ENCODE data around the gene STK4. TPM values are rescaled to one million over a fixed set of nuclear protein-coding genes. Genes with fewer than 3 reads are reported as not detected.

The STK4 gene
- total RNA-seq, 4 donors from 2014 or later = 25.4 to 63.9 (median 33.5) TPM

- peaks cover 16% of the 10 kb centered on the region for H3K4me1 ChIP-seq
- H3K27ac ChIP-seq = peak overlapping the region; percentile 61
- peak overlapping the region; percentile 23 for H3K4me3 ChIP-seq
- no peaks in the 10 kb centered on the region for H3K9me3 ChIP-seq
- no peak for DNase-seq (ENCODE audit: low spot score in 2 of 2)
- TF ChIP-seq POLR2AphosphoS5 (IDR thresholded peaks at IDR 0.05) (no peak), CTCF (IDR thresholded peaks at IDR 0.05) (no peak), EP300 (IDR thresholded peaks at IDR 0.05) (no peak), POLR2A (IDR thresholded peaks at IDR 0.05) (no peak)
- H3K27me3 ChIP-seq = peaks cover 3% of the 10 kb centered on the region
- 74% methylated on average over 4 of the region's 4 CpGs for WGBS
- no peaks in the 10 kb centered on the region for H3K36me3 ChIP-seq
Observed at GRCh38 chr20:45115829-45116228, 149.5 kb downstream of the STK4 start.

- no peak for DNase-seq (ENCODE audit: low spot score in 2 of 2)
- WGBS = 52% methylated on average over 4 of the region's 4 CpGs
Observed at GRCh38 chr20:45117581-45117980, 151.3 kb downstream of the STK4 start.

GRCh38 chr20:45118028-45118427 is 151.7 kb downstream of the STK4 start:
- Histone ChIP-seq H3K36me3 (no peaks in the 10 kb centered on the region), H3K27me3 (peaks cover 3% of the 10 kb centered on the region), H3K9me3 (no peaks in the 10 kb centered on the region), H3K27ac (no peak overlapping the region), H3K4me1 (peaks cover 16% of the 10 kb centered on the region), H3K4me3 (no peak overlapping the region)
- 73% methylated on average over 2 of the region's 2 CpGs for WGBS
- DNase-seq (ENCODE audit: low spot score in 2 of 2) = no peak
- TF ChIP-seq POLR2A (IDR thresholded peaks at IDR 0.05) (no peak), CTCF (IDR thresholded peaks at IDR 0.05) (no peak), POLR2AphosphoS5 (IDR thresholded peaks at IDR 0.05) (no peak), EP300 (IDR thresholded peaks at IDR 0.05) (no peak)

More at GRCh38 chr20:45117581-45117980, 151.3 kb downstream of the STK4 start:
- peaks cover 16% of the 10 kb centered on the region for H3K4me1 ChIP-seq
- TF ChIP-seq POLR2AphosphoS5 (IDR thresholded peaks at IDR 0.05) (no peak), EP300 (IDR thresholded peaks at IDR 0.05) (no peak), POLR2A (IDR thresholded peaks at IDR 0.05) (no peak), CTCF (IDR thresholded peaks at IDR 0.05) (no peak)
- no peaks in the 10 kb centered on the region for H3K9me3 ChIP-seq
- H3K36me3 ChIP-seq = no peaks in the 10 kb centered on the region
- H3K27me3 ChIP-seq = peaks cover 3% of the 10 kb centered on the region
- H3K4me3 ChIP-seq = no peak overlapping the region
- H3K27ac ChIP-seq = no peak overlapping the region

GRCh38 chr20:45119556-45120266 is 153.4 kb downstream of the STK4 start:
- WGBS = 95% methylated on average over 2 of the region's 2 CpGs
- TF ChIP-seq POLR2AphosphoS5 (IDR thresholded peaks at IDR 0.05) (no peak), CTCF (IDR thresholded peaks at IDR 0.05) (no peak), EP300 (IDR thresholded peaks at IDR 0.05) (no peak), POLR2A (IDR thresholded peaks at IDR 0.05) (no peak)
- Histone ChIP-seq H3K4me3 (no peak overlapping the region), H3K9me3 (no peaks in the 10 kb centered on the region), H3K27ac (no peak overlapping the region), H3K4me1 (peaks cover 16% of the 10 kb centered on the region), H3K36me3 (no peaks in the 10 kb centered on the region), H3K27me3 (peaks cover 13% of the 10 kb centered on the region)
- no peak for DNase-seq (ENCODE audit: low spot score in 2 of 2)

GRCh38 chr20:45121388-45121787 is 155.1 kb downstream of the STK4 start:
- Histone ChIP-seq H3K27ac (no peak overlapping the region), H3K4me3 (no peak overlapping the region), H3K4me1 (peaks cover 3% of the 10 kb centered on the region), H3K36me3 (no peaks in the 10 kb centered on the region), H3K27me3 (peaks cover 14% of the 10 kb centered on the region), H3K9me3 (no peaks in the 10 kb centered on the region)
- DNase-seq (ENCODE audit: low spot score in 2 of 2) = no peak
- TF ChIP-seq POLR2A (IDR thresholded peaks at IDR 0.05) = no peak
- no peak for TF ChIP-seq EP300 (IDR thresholded peaks at IDR 0.05)
- TF ChIP-seq POLR2AphosphoS5 (IDR thresholded peaks at IDR 0.05) = no peak
- TF ChIP-seq CTCF (IDR thresholded peaks at IDR 0.05) = no peak
- WGBS = 89% methylated on average over 2 of the region's 2 CpGs

Measured in suprapubic skin (tissue), 4 donors.